GM21786 (cell line): ENCODE measurements around the gene PAGR1.
A peak's percentile ranks its signal among the peaks of the same experiment; 100 is the strongest.
"Not testable (repeated sequence)": the region's sequence is repeated elsewhere in the genome, so short reads cannot be mapped to it uniquely, and the experiment has no call there.

Experiments used
- ATAC-seq: cut with Tn5 transposase; IDR thresholded peaks from one replicate; pipeline ENCODE4 v1.9.1; 2021; ENCODE audit not compliant: unreplicated experiment

PAGR1 gene

GRCh38 chr16:29815793-29816693 lies at the start of gene PAGR1:
TSS of gene PAGR1 (plus strand) at chr16:29816152. CDS start at chr16:29816526, 374 bp downstream.
- peak; percentile 50 for ATAC-seq

GRCh38 chr16:29766571-29766970 lies 49.4 kb upstream of the PAGR1 start:
- ATAC-seq = no peak

GRCh38 chr16:29767062-29767461 lies 48.9 kb upstream of the PAGR1 start:
- no peak for ATAC-seq

GRCh38 chr16:29769507-29769906 lies 46.4 kb upstream of the PAGR1 start:
- ATAC-seq = no peak

- no peak for ATAC-seq
Measured at GRCh38 chr16:29770250-29770929, 45.6 kb upstream of the PAGR1 start.

GRCh38 chr16:29772330-29772729 lies 43.6 kb upstream of the PAGR1 start:
- ATAC-seq = not testable (repeated sequence)

GRCh38 chr16:29774730-29775129 lies 41.2 kb upstream of the PAGR1 start:
- ATAC-seq = no peak

GRCh38 chr16:29775742-29776408 lies 40.1 kb upstream of the PAGR1 start:
- no peak for ATAC-seq

GRCh38 chr16:29777576-29778350 lies 38.2 kb upstream of the PAGR1 start, which contains the start of gene ZG16:
TSS of gene ZG16 (plus strand) at chr16:29778256. CDS start at chr16:29779267, 1,011 bp downstream.
- no peak for ATAC-seq

GRCh38 chr16:29779474-29779873 lies 36.5 kb upstream of the PAGR1 start:
- no peak for ATAC-seq

- ATAC-seq = not testable (repeated sequence)
Measured at GRCh38 chr16:29783094-29783953, 32.6 kb upstream of the PAGR1 start.

- ATAC-seq = no peak
Measured at GRCh38 chr16:29784157-29784556, 31.8 kb upstream of the PAGR1 start.

- ATAC-seq = no peak
Measured at GRCh38 chr16:29784901-29785500, 31.0 kb upstream of the PAGR1 start.

- not testable (repeated sequence) for ATAC-seq
Measured at GRCh38 chr16:29787155-29787554, 28.8 kb upstream of the PAGR1 start.

GRCh38 chr16:29789775-29790182 lies 26.2 kb upstream of the PAGR1 start:
- ATAC-seq = no peak

GRCh38 chr16:29790183-29790948 lies 25.6 kb upstream of the PAGR1 start, which contains the start of gene KIF22:
TSS of gene KIF22 (plus strand) at chr16:29790751. CDS start at chr16:29790760, 9 bp downstream.
- ATAC-seq = peak; percentile 89

GRCh38 chr16:29790949-29791844 lies 24.8 kb upstream of the PAGR1 start:
- no peak for ATAC-seq
